ENCODE data around the gene TMEM51. TPM values are rescaled to one million over a fixed set of nuclear protein-coding genes. Genes with fewer than 3 reads are reported as not detected.

The TMEM51 gene
- total and polyA plus RNA-seq, 2 donors (not counting 1 experiment from before 2014, with no cell fraction given), result 0.06 to 0.30 TPM

GRCh38 chr1:15148941-15149340 is 4.6 kb upstream of the TMEM51 start:
- WGBS (ENCODE audit: insufficient coverage), result 0% methylated on average over 1 of the region's 1 CpG
- CTCF ChIA-PET, result no interaction called here
- no peak overlapping the region for H2AFZ ChIP-seq (ENCODE audit: insufficient read depth, low read depth, low read length, poor library complexity, severe bottlenecking)
- Mint-ChIP-seq H3K9me3 (ENCODE audit: insufficient read depth) (no peaks in the 10 kb centered on the region), H3K4me3 (no peak overlapping the region), H3K4me1 (peaks cover 2% of the 10 kb centered on the region), H3K27ac (no peak overlapping the region), H3K27me3 (peaks cover 58% of the 10 kb centered on the region)
- intact Hi-C loops (cut with micrococcal nuclease), result no loop called here
- POLR2A ChIA-PET, result no interaction called here
- no peaks in the 10 kb centered on the region for H3K79me2 ChIP-seq (ENCODE audit: control insufficient read depth, insufficient read depth, low read length)
- peaks cover 10 to 15% of the 10 kb centered on the region in 2 donors for H3K4me1 ChIP-seq (ENCODE audit: control insufficient read depth in 2 of 2, insufficient read depth in 2 of 2, low read length in 2 of 2)
- no peak overlapping the region for H3K9ac ChIP-seq (ENCODE audit: low read length)
- no peak overlapping the region for H3K4me3 ChIP-seq (ENCODE audit: control extremely low read depth in 1 of 5, extremely low read depth in 1 of 5, insufficient read depth in 1 of 5, low read depth in 2 of 5, low read length in 4 of 5)
- H3K4me2 ChIP-seq (replicated peaks; ENCODE audit: low read depth, low read length, poor library complexity, severe bottlenecking), result no peak overlapping the region
- peaks cover 0 to 40% (median 18%) of the 10 kb centered on the region in 4 experiments for H3K27me3 ChIP-seq (replicated peaks in 1 of 4; ENCODE audit: control extremely low read depth in 1 of 4, control insufficient read depth in 3 of 4, insufficient read depth in 4 of 4, low read length in 3 of 4)
- DNase-seq (no peak), ATAC-seq (ENCODE audit: low read depth) (no peak)
- no peaks in the 10 kb centered on the region for H4K20me1 ChIP-seq (ENCODE audit: control insufficient read depth, insufficient read depth, low read length, poor library complexity, severe bottlenecking)
- no peaks in the 10 kb centered on the region for H3K36me3 ChIP-seq (replicated peaks in 1 of 2; ENCODE audit: control extremely low read depth in 1 of 2, control insufficient read depth in 1 of 2, extremely low read depth in 1 of 2, insufficient read depth in 2 of 2, low read length in 1 of 2)
- TF ChIP-seq EZH2 (IDR thresholded peaks at IDR 0.05; ENCODE audit: borderline replicate concordance, insufficient read depth, low read depth, low read length, poor library complexity, severe bottlenecking) (no peak), CTCF (IDR thresholded peaks at IDR 0.05) (no peak)
- no peak overlapping the region for H3K27ac ChIP-seq (ENCODE audit: low read length in 2 of 2)
- H3K9me3 ChIP-seq (ENCODE audit: control extremely low read depth in 1 of 3, control insufficient read depth in 2 of 3, insufficient read depth in 1 of 3, low read length in 2 of 3), result peaks cover 0 to 4% (median 0%) of the 10 kb centered on the region in 3 donors

- Histone ChIP-seq H3K4me1 (ENCODE audit: control insufficient read depth in 2 of 2, insufficient read depth in 2 of 2, low read length in 2 of 2) (peaks cover 17 to 23% of the 10 kb centered on the region in 2 donors), H3K27ac (ENCODE audit: low read length in 2 of 2) (no peak overlapping the region), H3K79me2 (ENCODE audit: control insufficient read depth, insufficient read depth, low read length) (no peaks in the 10 kb centered on the region), H4K20me1 (ENCODE audit: control insufficient read depth, insufficient read depth, low read length, poor library complexity, severe bottlenecking) (no peaks in the 10 kb centered on the region), H3K9ac (ENCODE audit: low read length) (no peak overlapping the region), H3K4me2 (replicated peaks; ENCODE audit: low read depth, low read length, poor library complexity, severe bottlenecking) (no peak overlapping the region), H3K36me3 (replicated peaks in 1 of 2; ENCODE audit: control extremely low read depth in 1 of 2, control insufficient read depth in 1 of 2, extremely low read depth in 1 of 2, insufficient read depth in 2 of 2, low read length in 1 of 2) (no peaks in the 10 kb centered on the region), H3K9me3 (ENCODE audit: control extremely low read depth in 1 of 3, control insufficient read depth in 2 of 3, insufficient read depth in 1 of 3, low read length in 2 of 3) (peaks cover 0 to 4% (median 0%) of the 10 kb centered on the region in 3 donors), H3K27me3 (replicated peaks in 1 of 4; ENCODE audit: control extremely low read depth in 1 of 4, control insufficient read depth in 3 of 4, insufficient read depth in 4 of 4, low read length in 3 of 4) (peaks cover 0 to 50% (median 24%) of the 10 kb centered on the region in 4 experiments), H3K4me3 (ENCODE audit: control extremely low read depth in 1 of 5, extremely low read depth in 1 of 5, insufficient read depth in 1 of 5, low read depth in 2 of 5, low read length in 4 of 5) (no peak overlapping the region), H2AFZ (ENCODE audit: insufficient read depth, low read depth, low read length, poor library complexity, severe bottlenecking) (no peak overlapping the region)
- Mint-ChIP-seq H3K27me3 (peaks cover 58% of the 10 kb centered on the region), H3K27ac (no peak overlapping the region), H3K4me3 (no peak overlapping the region), H3K4me1 (peaks cover 7% of the 10 kb centered on the region), H3K9me3 (ENCODE audit: insufficient read depth) (no peaks in the 10 kb centered on the region)
- TF ChIP-seq EZH2 (IDR thresholded peaks at IDR 0.05; ENCODE audit: borderline replicate concordance, insufficient read depth, low read depth, low read length, poor library complexity, severe bottlenecking), result no peak
- no peak for TF ChIP-seq CTCF (IDR thresholded peaks at IDR 0.05)
- intact Hi-C loops (cut with micrococcal nuclease), result no loop called here
- ATAC-seq (ENCODE audit: low read depth), result no peak
- ChIA-PET CTCF (no interaction called here), POLR2A (no interaction called here)
- DNase-seq, result no peak
- 82% methylated on average over 2 of the region's 3 CpGs for WGBS (ENCODE audit: insufficient coverage)
Measured at GRCh38 chr1:15150376-15150775, 3.2 kb upstream of the TMEM51 start.
